Superior temporal gyrus (tissue), 1 donor: ENCODE data around the gene UBE2J2.
A peak's percentile ranks its signal among the peaks of the same experiment; 100 is the strongest.

Source experiments
- DNase-seq: peaks from one replicate; pipeline ENCODE4 v3.0.0-alpha.2; 2016; ENCODE audit errors: extremely low spot score

UBE2J2 gene

DNA sequence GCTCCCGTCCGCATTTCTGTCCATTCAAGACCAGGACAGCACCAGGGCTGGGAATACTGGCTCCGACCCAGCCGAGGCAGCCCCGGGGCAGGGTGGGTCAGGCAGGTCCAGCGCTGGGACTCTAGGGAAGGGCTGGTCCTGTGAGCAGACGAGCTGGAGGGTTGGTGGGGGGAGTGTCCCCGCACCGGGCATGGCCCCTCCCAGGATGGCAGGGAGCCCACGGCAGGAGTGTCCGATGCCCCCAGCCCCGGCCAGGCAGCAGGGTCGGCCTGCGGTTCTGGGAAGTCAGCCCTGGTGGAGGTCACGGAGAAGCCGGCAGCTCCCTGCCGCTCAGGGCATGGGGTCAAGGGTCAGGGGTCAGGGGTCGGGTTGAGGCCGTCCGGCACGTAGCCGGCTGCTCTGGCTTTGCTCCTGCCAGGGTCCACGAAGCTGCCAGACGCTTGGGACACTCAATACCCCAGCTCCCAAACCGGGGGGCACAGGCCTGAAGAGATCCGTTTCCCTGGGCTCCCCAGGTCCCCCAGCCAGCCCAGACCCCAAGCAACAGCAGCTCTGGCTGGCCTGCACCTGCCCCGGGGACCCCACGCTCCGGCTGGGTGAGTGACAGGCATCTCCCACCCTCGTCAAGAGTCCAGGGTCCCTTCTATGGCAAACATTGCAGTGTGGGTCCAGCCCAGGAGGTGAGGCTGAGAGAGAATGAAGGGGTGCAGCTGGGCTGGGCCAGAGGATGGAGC, 33.9 kb downstream of the UBE2J2 start:
- DNase-seq: no peak

DNA sequence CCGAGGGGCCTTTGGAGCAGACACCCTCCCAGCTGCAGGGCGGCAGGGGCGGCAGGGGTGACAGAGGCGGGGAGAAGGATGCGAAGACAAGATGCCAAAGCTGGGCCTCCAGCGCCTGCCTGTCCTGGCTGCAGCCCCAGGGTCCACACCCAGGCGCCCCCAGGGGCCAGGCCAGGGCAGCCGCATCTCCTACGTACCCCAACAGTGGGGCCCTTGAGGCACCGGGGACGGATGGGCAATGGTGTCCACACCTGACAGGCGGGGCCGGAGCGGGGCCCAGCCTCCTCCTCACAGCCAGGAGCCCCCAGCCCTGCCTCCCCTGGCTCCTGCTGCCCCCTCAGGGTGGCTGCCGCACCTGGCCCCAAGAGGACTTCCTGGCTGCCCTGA, 34.4 kb downstream of the UBE2J2 start:
- DNase-seq: no peak

DNA sequence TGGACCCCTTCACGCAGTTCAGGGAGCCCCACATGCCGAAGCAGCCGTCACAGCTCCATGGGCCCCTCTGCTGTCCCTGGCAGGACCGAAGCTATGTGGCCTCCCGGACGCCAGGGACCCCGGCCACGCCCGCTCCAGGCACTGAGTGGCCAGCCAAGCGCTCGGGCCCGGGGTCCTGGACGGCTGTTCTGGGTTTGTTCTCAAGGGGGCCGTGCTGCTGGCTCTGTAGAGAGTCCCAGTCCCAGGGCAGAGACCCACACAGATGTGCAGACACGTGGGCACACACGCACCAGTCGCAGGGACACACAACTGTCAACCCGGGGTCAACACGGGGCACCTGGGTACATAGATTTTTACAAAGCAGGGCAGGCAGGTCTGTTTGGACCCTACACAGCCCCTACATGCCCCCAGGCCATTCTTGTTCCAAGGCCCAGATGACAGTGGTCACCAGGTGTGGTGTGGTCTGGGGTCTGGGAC, 34.9 kb downstream of the UBE2J2 start:
- DNase-seq: no peak

DNA sequence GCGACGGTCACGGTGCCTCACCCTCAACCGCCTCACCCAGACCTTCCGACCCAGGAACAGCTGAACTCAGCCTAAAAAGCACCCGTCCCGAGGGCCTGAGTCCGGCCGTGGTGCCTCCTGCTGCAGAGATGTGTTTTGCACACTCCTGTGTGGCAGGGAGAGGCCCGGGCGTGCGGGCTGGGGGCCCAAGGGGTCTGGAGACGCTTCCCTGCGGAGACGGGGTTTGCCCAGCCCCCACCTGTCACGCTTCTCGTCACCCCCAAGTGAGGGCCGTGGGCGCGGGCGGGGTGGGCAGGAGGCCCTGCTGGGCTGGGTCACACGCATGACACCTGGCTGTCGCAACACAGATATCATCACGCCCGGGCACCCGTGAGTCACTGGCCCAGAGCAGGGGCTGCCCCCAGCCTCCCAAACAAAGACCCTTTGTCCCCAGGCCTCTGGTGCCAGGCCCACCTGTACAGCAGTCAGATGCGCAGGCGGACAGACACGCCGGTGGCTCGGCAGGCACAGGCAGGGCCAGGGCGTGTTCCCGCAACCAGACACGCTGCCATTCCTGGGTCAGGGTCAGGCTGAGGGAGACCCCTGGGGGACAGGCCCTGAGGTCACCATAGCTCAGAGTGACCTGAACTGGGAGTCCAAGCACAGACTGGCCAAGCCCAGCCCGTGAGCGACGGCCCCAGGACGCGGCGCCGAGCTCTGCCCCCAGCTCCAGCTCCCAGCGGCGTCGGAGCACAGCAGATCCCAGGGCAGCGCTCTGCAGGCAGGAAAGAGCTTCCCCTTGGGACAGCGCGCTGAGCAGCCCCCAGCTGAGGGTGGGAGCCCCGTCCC, 35.6 kb downstream of the UBE2J2 start:
- no peak for DNase-seq

DNA sequence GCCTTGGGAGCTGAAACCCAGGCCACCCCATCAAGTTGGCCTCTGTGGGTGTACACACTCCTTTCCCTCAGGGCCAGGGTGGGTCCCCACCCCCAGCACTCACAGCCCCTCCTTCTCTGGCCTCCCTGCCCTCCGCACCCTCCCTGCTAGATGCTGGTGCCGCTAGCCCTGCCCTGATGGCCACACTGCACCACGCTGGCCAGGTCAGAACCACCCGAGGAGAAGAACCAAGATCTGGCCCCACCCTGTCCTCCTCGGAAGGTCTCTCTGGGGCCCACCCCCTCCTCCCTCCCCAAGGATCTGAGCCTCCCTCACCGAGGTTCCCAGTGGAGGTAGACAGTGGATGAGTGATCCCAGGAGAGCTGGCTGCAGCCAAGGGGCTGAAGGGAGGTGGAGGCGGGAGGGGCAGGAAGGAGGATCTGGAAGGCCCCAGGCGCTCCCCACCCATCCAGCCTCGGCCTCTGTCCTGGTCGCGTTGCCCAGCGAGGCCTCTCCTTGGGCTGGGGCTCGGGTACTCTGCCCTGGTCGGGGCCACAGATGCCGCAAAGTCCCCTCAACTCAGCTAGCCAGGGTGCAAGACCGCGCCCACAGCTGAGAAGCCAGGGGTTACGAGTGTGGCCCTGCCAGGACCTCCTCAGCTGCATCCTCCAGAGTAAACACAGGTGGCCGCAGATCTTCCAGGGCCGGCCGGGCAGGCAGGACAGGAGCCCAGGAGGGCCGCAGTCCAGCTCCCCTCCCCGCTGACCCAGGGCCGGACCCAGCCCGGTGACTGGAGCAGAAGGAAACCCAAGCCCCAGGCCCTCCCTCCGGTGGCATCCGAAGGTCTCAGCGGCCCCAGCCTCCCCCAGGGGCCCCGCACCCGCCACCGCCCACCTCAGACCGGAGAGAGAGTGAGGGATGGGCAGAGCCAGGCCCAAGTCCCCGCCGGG, 36.4 kb downstream of the UBE2J2 start:
- no peak for DNase-seq

DNA sequence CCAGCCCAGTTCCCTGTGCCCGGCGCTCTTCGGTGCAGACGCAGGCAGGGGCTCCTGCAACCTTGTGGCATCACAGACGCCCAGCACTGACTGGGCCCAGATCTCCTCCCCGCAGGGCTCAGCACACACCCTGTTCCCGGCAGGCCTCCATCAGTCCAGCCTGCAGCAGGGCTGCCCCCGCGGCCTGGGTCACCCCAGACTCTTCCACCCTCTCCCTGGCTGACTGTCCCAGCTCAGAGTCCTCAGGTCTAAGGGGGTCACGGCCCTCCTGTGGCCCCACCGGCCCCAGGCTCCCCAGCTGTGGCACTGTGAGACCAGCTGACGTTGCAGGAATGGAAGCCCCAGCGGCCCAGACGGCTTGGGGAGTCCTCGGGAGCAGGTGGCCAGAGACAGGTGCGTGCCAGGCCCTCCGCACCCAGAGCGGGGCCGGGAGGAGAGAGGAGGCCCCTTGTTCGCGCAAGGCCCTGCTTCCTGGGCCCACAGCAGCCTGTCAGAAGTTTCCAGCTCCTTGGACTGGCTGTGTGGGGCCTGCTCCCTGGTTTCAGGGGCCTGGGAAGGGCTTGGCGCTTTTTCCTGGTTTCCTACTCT, 37.4 kb downstream of the UBE2J2 start:
- no peak for DNase-seq

DNA sequence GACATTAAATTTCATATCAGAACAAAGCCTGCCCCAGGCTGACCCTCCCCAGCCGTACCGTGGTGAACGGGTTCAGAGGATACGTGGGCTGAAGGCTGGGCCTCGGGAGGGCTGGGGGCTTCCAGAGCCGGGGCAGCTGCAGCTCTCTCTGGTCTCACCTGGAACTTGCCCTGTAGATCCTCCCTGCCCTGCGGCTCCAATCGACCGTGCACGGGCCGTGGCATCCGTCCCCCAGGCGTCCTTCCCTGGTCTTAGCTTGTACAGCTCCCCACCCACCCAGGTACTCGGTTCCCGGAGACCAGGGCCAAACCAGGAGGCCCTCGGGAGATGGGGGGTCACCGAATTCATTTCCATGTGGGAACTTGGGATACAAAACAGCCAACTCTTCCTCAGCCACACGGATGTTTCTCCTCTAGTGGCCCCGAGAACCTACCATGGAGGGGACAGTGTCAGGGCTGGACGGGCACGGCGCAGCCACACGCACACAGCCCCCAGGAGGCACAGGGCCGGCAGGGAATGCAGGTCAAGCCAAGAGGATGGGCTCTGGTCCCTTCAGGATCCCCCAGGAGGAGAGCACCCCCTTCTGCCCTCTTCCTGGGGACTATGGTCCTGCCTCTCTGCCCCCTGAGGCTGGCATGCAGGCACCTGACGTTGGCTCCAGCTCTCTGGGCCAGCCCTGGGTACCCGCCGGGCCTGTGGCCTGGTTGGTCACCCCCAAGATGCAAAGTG, 38.5 kb downstream of the UBE2J2 start:
- no peak for DNase-seq

DNA sequence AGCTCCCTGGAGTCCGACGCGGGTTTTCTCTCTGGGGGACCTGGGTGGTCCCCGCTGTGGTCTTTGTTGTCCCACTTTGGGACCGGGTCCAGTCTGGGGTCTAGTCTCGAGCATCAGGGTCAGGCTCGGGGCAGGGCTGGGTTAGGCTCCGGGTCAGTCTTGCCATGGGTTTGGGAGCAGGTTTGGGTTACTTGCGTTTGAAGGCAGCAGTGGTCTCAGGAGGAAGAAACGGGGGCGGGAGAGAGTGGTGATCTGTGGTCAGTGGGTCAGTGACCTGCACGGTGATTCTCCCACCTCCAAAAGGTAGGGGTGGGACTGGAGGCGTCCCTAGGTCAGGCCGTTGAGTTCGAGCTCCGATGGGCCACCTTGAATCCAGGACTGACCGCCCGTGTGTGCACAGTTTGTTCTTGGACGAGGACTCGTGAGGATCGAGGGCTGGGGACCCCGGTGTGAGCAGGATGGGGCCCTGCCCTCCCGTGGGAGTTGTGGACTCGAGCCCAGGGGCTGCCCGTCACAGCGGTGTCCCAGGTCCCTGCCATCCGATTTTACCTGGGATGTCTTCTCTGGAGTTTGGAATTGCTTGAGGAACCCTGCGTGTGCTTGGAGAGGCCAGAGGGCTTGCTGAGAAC, 39.4 kb downstream of the UBE2J2 start:
- DNase-seq: no peak

DNA sequence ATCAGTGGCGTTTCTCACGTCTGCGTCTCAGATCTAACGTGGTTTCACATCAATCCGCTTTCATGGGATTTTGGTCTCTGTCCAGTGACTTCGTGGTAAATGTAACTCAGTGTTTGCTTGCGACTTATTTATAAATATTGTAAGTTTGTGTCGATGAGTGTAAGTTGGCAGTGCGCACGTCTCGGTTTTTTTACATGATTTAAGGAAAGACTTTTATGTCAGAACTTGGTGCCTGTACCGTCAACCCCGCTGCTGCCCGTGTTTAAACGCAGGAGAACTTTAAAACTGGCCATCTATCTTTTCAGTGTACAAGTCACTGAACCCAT, 40.1 kb downstream of the UBE2J2 start:
- DNase-seq: no peak

DNA sequence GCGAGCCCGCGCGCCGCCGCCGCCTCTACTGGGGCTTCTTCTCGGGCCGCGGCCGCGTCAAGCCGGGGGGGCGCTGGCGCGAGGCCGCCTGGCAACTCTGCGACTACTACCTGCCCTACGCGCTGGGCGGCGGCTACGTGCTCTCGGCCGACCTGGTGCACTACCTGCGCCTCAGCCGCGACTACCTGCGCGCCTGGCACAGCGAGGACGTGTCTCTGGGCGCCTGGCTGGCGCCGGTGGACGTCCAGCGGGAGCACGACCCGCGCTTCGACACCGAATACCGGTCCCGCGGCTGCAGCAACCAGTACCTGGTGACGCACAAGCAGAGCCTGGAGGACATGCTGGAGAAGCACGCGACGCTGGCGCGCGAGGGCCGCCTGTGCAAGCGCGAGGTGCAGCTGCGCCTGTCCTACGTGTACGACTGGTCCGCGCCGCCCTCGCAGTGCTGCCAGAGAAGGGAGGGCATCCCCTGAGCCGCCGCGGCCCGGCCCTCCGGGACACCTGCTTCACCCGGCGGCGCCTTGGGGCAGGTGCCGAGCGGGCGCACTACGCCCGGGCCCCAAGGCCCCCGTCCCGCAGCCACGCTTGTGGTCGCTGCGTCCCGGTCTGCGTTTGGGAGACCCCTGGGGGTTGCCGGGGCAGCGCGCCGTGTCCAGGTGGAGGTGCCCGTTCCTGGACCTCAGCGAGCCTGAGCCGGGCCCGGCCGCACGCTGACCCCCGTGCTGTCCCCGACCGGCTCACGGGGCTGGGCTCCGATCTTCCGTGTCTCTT, 40.7 kb downstream of the UBE2J2 start:
- no peak for DNase-seq

DNA sequence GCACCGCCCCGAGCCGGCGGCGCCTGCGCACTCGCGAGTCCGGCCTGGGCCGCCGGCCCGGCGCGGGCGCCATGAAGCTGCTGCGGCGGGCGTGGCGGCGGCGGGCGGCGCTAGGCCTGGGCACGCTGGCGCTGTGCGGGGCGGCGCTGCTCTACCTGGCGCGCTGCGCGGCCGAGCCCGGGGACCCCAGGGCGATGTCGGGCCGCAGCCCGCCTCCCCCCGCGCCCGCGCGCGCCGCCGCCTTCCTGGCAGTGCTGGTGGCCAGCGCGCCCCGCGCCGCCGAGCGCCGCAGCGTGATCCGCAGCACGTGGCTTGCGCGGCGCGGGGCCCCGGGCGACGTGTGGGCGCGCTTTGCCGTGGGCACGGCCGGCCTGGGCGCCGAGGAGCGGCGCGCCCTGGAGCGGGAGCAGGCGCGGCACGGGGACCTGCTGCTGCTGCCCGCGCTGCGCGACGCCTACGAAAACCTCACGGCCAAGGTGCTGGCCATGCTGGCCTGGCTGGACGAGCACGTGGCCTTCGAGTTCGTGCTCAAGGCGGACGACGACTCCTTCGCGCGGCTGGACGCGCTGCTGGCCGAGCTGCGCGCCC, 41.4 kb downstream of the UBE2J2 start, which contains the start of gene B3GALT6:
B3GALT6 (plus strand) TSS at position 30 of the 588 bp plus-strand sequence; CDS start at position 72, 42 bp downstream.
- DNase-seq: no peak

DNA sequence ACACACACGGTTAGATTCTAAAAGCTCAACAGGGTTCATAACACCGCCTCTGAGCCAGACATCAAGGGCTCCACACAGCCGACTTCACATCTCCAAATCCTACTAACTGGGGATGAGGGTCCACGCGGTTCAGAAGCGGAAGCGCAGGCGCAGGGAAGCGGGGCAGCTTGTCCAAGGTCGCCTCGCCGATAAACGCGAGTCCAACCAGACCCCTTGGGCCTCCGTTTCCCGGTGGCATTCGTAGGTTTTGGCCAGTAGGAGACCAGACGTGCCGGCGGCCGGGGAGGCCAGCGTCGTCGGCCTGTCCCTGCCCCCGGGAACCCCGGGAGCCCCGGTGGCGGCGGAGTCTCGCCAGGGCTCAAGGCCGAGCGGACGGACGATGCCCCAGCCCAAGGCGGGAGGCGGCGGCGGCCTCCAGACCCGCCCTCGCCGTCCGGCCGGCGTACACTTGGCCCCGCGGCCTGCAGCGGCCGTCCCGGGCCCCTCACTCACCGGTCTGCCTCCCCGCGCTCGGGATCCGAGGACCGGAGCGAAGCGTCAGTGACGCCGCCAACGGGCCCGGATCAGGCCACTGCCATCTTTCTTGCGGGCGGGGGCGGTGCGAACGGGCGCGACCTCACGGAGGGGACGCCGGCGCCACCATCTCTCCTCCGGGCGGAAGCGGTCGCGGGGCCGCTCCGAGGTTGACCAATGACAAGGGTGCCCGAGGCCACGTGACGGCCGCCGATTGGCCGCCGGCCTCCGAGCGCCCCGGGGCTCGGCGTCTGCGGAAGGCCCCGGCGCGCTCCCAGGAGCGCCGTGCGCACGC, 42.0 kb downstream of the UBE2J2 start, which contains the start of gene SDF4:
SDF4 (minus strand) TSS at position 602 of the 808 bp plus-strand sequence. CDS start 3,229 bp downstream, outside the sequence.
- DNase-seq: peak; percentile 95

DNA sequence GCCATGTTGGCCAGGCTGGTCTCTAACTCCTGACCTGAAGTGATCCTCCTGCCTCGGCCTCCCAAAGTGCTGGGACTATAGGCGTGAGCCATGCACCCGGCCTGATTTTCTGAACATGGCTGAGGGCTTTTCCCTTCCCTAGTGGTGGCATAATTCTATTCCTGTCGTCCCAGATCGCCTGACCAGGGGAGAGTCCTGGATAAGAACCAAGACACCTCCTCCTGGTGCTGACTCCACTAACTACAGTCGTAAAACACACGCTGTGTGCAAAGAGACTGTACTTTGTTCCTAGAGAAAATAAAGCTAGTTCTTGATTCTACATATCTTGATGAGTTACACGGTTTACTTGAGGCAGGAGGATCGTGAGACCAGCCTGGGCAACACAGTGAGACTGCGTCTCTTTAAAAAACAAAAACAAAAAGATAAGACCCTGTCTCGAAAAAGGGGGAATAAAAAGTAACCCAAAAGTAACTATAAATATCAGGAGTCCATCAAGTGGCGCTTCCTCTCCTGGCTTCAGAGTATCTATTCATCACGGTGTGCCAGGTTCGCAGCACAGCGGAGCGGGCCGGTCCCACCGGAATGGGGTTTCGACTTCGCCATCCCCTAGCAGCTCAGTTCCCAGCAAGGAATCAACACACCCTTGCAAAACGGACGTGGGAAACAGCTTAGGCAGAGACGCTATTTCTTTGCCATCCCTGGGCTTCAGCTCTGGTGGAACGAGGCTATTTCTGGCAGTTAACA, 42.8 kb downstream of the UBE2J2 start:
- DNase-seq: no peak

DNA sequence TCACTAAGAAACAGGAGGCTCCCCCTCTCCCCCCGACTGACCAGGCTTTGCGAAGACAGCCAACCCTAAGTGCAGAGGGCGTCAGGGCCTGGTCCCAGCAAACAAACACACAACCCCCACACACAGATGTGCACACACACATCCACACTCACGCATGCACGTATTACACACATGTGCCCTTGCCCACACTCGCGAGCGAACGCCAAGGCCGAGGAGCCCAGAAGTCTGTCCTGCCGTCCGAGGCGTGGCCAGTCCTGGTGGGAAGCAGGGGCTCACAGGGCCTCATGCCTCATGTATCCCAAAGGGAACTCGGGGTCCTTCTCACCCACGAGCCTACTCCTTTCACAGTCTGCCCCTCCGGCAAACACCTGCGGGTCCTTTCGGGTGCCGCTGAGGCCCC, 43.9 kb downstream of the UBE2J2 start:
- DNase-seq: no peak

DNA sequence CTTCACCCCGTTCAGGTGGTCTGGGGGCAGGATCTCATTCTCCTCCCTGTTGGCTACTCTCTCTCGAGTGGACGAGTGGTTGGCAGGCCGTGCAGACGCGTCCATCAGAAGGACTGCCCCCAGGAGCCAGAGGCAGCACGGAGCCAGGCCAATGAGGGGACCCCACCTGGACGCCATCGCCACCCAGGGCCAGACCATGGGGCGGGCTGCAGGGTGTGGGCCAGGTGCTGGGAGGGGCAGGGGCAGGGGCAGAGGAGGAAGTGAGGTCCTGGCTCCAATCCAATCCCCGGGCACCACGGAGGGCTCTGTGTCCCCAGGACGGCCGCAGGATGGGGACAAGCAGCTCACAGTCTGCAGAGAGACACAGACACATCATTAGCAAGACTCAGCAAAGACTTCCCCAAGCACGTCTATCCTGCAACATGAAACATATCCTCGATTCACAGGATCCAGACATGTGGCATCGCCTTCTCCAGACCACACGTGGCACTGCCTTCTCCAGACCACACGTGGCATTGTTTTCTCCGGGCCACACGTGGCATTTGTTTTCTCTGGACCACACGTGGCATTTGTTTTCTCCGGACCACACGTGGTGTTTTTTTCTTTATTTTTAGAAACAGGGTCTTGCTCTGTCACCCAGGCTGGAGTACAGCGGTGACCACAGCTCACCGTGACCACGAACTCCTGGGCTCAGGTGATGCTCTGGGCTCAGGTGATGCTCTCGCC, 44.9 kb downstream of the UBE2J2 start:
- DNase-seq: no peak

DNA sequence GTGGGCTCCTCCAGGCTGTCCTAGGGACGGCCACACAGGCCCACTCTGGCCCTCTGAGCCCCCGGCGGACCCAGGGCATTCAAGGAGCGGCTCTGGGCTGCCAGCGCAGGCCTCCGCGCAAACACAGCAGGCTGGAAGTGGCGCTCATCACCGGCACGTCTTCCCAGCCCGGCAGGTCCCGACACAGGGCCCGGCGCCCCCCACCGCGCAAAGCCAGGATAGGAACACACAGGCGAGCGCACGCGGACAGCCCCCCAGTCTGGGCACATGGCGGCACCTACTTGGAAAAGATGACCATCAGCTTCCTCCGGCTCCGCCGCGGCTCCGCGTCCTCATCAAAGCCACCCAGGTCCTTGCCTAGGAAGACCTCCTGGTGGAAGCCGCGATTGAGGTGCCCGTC, 45.5 kb downstream of the UBE2J2 start:
- DNase-seq: no peak

DNA sequence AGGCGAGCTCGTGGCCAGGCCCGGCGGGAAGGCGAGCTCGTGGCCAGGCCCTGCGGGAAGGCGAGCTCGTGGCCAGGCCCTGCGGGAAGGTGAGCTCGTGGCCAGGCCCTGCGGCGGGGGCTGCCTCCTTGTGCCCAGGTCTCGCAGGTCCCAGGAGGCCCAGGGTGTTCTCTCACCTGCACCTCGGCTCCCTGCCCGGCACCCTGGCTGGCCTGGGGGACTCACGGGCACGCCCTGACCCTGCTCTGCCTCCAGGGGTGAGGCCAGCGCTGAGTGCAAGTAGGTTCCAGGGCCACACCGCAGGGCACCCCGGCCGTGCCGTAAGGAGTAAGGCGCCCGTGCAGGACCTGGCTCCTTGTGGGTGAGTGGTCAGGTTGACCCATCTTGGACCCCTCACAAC, 46.3 kb downstream of the UBE2J2 start:
- DNase-seq: no peak
